Type B pancreatic cell (in vitro differentiated cells): ENCODE data around the gene POU2F3. TPM values are rescaled to one million over a fixed set of nuclear protein-coding genes. Genes with fewer than 3 reads are reported as not detected.

Experiments used
- DNase-seq: peaks from one replicate; pipeline ENCODE4 v3.0.0; 2021; ENCODE audit warnings: mixed read lengths; ENCODE audit not compliant: unreplicated experiment; ENCODE audit errors: extremely low spot score
- H3K27ac Mint-ChIP-seq: 2 replicates; pipeline ENCODE4 v1.8.0; 2021; ENCODE audit warnings: mild to moderate bottlenecking, mixed read lengths
- H3K27me3 Mint-ChIP-seq: 2 replicates; pipeline ENCODE4 v1.8.0; 2021; ENCODE audit warnings: mixed read lengths
- H3K36me3 Mint-ChIP-seq: 2 replicates; pipeline ENCODE4 v1.8.0; 2021; ENCODE audit warnings: mixed read lengths
- H3K4me1 Mint-ChIP-seq: one replicate; pipeline ENCODE4 v1.8.0; 2021; ENCODE audit warnings: mixed read lengths; ENCODE audit not compliant: unreplicated experiment
- H3K4me3 Mint-ChIP-seq: 2 replicates; pipeline ENCODE4 v1.8.0; 2021; ENCODE audit warnings: mild to moderate bottlenecking, mixed read lengths
- H3K9me3 Mint-ChIP-seq: 2 replicates; pipeline ENCODE4 v1.8.0; 2021; ENCODE audit warnings: mixed read lengths
- CTCF ChIP-seq: fragments of 200-600 bp; sonication (generic); conservative IDR thresholded peaks from 2 replicates; pipeline ENCODE4 v1.5.0; 2021; ENCODE audit warnings: antibody characterized with exemption, mild to moderate bottlenecking
- total RNA-seq: library from RNA; stranded (reverse); gene quantifications from 2 replicates; pipeline ENCODE4 v1.2.1, GENCODE V29; 2021; ENCODE audit warnings: low replicate concordance

Gene POU2F3
- total RNA-seq, 1 donor from 2014 or later = 1.4 TPM

GRCh38 chr11:120229451-120230424, 10.2 kb upstream of the POU2F3 start:
- peaks cover 24% of the 10 kb centered on the region for H3K27me3 Mint-ChIP-seq
- no peak for DNase-seq
- no peak overlapping the region for H3K4me3 Mint-ChIP-seq
- H3K9me3 Mint-ChIP-seq = no peaks in the 10 kb centered on the region
- H3K4me1 Mint-ChIP-seq = peaks cover 22% of the 10 kb centered on the region
- H3K36me3 Mint-ChIP-seq = peaks cover 3% of the 10 kb centered on the region
- TF ChIP-seq CTCF = peak; percentile 83
- no peak overlapping the region for H3K27ac Mint-ChIP-seq

DNA sequence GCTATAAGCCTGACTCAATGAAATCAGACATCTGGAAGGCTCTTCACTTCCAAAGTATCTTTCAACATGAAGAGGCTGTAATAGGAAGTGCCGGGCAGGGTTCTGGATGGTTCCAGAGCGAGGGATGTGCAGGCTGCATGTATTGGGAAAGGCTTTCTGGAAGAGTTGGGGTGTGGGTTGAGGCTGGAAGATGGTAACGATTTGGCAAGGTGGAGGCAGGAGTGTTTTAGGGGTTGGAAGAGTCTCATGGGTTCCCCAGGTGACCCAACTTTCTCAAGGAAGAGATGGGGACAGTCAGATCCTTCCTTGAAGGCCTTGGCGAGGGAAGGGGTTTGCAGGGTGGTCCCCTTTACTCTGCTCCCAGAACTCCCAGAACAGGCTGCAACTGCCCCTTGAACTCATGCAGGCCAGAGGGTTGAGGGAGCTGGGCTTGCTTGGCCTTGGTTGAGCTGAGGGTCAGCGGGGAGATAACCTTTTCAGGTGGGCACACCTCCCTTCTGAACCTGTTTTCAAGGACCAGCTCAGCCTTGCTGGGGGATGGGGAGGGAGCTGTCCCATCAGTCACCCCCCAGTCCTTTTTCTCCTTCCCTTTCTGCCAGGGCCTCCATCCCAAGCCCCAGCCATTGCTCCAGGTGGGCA, 9.4 kb upstream of the POU2F3 start:
- Mint-ChIP-seq H3K27ac (no peak overlapping the region), H3K4me3 (no peak overlapping the region), H3K4me1 (peaks cover 20% of the 10 kb centered on the region), H3K36me3 (peaks cover 3% of the 10 kb centered on the region), H3K27me3 (peaks cover 30% of the 10 kb centered on the region), H3K9me3 (no peaks in the 10 kb centered on the region)
- DNase-seq = no peak
- no peak for TF ChIP-seq CTCF

DNA sequence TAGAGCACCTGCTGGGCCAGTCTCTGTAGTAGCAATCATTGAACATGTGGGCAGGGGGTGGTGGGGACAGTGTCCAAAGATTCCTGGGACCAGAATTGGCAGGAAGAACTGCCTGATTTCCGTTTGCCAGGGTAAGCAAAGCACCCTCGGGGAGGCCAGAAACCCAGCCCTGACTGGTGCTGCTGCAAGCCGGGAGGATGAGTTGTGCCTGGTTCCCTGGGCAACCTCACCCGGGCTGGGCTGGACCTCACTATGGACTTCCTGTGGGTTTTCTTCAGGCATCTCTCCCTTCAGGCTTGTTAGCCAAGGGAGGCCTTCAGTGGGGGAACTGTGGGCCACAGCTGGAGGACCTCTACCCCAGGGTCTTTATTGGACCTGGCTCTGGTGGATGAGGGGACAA, 8.0 kb upstream of the POU2F3 start:
- no peaks in the 10 kb centered on the region for H3K36me3 Mint-ChIP-seq
- peaks cover 16% of the 10 kb centered on the region for H3K4me1 Mint-ChIP-seq
- DNase-seq = no peak
- H3K27me3 Mint-ChIP-seq = peaks cover 38% of the 10 kb centered on the region
- no peak overlapping the region for H3K4me3 Mint-ChIP-seq
- H3K27ac Mint-ChIP-seq = no peak overlapping the region
- no peak for TF ChIP-seq CTCF
- H3K9me3 Mint-ChIP-seq = no peaks in the 10 kb centered on the region

DNA sequence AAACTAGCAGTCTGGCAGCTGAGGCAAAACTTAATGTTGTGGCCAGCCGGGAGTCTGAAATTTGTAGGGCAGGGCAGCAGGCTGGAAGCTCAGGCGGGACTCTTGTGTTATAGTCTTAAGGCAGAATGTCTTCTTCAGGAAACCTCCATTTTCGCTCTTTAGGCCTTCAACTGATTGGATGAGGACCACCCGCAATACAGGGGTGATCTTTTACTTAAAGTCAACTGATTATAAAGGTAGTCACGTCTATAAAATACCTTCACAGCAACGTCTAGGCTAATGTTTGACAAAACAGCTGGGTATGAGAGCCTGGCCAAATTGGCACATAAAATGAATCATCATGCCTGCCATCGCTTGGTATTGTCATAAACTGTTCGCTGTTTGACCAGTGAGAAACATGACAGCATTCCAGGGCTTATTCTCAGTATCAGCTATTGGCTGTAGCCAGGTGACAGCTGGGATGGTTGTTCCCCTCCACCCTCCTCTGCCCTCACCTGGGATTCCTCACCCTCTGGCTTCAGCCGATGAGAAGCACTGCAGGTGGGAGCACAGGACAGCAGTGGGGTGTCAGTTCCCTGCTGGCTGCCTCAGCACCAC, 6.6 kb upstream of the POU2F3 start:
- H3K4me1 Mint-ChIP-seq = peaks cover 16% of the 10 kb centered on the region
- no peak for DNase-seq

More for the DNA sequence above, 6.6 kb upstream of the POU2F3 start:
- H3K27me3 Mint-ChIP-seq = peaks cover 52% of the 10 kb centered on the region
- no peak for TF ChIP-seq CTCF
- no peak overlapping the region for H3K4me3 Mint-ChIP-seq
- no peaks in the 10 kb centered on the region for H3K9me3 Mint-ChIP-seq
- H3K27ac Mint-ChIP-seq = no peak overlapping the region
- H3K36me3 Mint-ChIP-seq = no peaks in the 10 kb centered on the region
